ENCODE data around the gene PRPH2. TPM values are rescaled to one million over a fixed set of nuclear protein-coding genes. Genes with fewer than 3 reads are reported as not detected.

PRPH2 gene
- total and polyA plus RNA-seq, 8 donors: 0.34 to 2.2 (median 1.3) TPM

DNA sequence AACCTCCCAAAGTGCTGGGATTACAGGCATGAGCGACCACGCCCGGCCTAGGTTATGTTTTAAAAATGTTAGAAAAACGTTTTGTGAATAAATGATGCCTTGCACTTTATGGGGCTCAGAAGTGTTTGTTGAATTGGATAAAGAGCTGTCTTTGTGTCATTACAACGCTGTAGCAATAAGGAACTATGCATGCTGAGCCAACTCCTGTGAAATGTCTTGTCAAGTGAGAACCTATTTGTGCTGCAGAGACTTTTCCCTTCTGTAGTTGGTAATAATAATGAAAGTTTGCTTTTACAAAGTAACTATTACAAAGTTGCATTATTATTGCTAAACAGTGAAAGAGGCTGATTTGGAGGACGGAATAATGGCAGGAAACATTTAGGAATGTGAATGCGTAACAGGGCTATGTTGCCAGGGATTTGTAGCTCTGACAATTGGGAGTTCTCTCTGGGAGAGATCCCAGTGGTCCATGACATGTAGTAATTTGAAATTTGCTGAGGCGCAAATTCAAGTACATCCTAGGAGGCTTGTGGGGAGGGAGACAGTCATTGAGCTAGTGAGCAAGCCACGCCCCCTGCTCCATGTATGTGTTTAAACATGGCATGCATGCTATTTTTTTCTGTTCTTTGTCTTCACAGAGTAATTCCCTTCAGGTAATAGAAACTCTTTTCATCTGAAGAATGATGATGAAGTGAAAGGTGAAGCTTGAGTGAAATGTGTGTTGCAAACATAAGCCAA is 42.7 kb upstream of the PRPH2 start:
- intact Hi-C loops (cut with DNase I): no loop called here
- H3K4me3 ChIP-seq: no peak overlapping the region
- ATAC-seq (no peak), DNase-seq (no peak), FAIRE-seq (no peak)
- no peaks in the 10 kb centered on the region for H3K9me3 ChIP-seq
- no peaks in the 10 kb centered on the region for H3K36me3 ChIP-seq
- WGBS, 2 donors: 86 to 90% methylated on average over 9 of the region's 9 CpGs
- no peaks in the 10 kb centered on the region for H3K4me1 ChIP-seq
- H3K27ac ChIP-seq: no peak overlapping the region
- H3K27me3 ChIP-seq: no peaks in the 10 kb centered on the region
- TF ChIP-seq, protein P1, sequence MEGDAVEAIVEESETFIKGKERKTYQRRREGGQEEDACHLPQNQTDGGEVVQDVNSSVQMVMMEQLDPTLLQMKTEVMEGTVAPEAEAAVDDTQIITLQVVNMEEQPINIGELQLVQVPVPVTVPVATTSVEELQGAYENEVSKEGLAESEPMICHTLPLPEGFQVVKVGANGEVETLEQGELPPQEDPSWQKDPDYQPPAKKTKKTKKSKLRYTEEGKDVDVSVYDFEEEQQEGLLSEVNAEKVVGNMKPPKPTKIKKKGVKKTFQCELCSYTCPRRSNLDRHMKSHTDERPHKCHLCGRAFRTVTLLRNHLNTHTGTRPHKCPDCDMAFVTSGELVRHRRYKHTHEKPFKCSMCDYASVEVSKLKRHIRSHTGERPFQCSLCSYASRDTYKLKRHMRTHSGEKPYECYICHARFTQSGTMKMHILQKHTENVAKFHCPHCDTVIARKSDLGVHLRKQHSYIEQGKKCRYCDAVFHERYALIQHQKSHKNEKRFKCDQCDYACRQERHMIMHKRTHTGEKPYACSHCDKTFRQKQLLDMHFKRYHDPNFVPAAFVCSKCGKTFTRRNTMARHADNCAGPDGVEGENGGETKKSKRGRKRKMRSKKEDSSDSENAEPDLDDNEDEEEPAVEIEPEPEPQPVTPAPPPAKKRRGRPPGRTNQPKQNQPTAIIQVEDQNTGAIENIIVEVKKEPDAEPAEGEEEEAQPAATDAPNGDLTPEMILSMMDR (IDR thresholded peaks at IDR 0.05): no peak

DNA sequence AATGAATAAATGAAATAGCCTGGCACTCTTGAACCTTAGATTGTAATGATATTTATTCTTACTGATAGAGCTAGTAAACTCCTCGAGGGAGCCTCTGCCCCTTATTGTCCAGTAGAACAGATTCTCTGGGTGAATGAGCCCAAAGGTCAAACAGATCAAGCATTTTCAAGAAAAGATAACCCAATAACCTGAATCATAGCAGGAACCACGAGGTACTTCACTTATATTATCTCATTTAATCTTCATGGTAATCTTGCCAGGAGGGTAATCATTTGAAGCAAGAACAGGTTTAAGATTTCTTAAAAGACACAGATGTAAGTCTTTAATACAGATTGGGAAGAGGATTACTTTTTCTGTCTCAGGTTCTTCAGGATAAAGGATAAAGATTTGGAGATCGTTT is 40.6 kb upstream of the PRPH2 start:
- FAIRE-seq: no peak
- WGBS, 2 donors: 73 to 76% methylated on average over 3 of the region's 3 CpGs
- no peaks in the 10 kb centered on the region for H3K27me3 ChIP-seq
- no peak overlapping the region for H3K4me3 ChIP-seq
- DNase-seq: no peak
- no peak overlapping the region for H3K27ac ChIP-seq
- no peak for ATAC-seq
- no peaks in the 10 kb centered on the region for H3K9me3 ChIP-seq
- intact Hi-C loops (cut with DNase I): no loop called here
- no peaks in the 10 kb centered on the region for H3K36me3 ChIP-seq
- no peaks in the 10 kb centered on the region for H3K4me1 ChIP-seq
- TF ChIP-seq, protein P1 (IDR thresholded peaks at IDR 0.05): no peak

DNA sequence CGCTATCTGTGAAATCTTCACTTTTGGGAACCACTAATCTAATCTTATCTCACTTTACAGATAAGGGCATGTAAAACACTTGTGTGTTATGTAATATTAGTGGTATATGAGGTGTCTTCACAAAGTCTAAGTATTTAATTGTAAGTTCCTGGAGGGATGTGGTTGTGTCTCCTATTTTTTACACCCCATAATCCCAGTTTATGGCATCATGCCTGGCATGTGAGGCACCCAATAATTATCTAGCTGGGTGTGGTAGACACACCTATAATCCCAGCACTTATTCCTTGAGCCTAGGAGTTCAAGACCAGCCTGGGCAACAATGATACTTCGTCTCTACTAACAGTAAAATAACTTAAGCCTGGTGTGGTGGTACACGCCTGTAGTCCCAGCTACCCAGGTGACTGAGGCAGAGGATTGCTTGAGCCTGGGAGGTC is 40.0 kb upstream of the PRPH2 start:
- no peak overlapping the region for H3K27ac ChIP-seq
- no peak for FAIRE-seq
- DNase-seq: no peak
- H3K4me3 ChIP-seq: no peak overlapping the region
- TF ChIP-seq, protein P1 (IDR thresholded peaks at IDR 0.05): no peak
- H3K9me3 ChIP-seq: no peaks in the 10 kb centered on the region
- H3K27me3 ChIP-seq: no peaks in the 10 kb centered on the region
- intact Hi-C loops (cut with DNase I): no loop called here
- 89 to 92% methylated on average over 3 of the region's 3 CpGs for WGBS, 2 donors
- no peaks in the 10 kb centered on the region for H3K4me1 ChIP-seq
- no peaks in the 10 kb centered on the region for H3K36me3 ChIP-seq
- ATAC-seq: no peak

DNA sequence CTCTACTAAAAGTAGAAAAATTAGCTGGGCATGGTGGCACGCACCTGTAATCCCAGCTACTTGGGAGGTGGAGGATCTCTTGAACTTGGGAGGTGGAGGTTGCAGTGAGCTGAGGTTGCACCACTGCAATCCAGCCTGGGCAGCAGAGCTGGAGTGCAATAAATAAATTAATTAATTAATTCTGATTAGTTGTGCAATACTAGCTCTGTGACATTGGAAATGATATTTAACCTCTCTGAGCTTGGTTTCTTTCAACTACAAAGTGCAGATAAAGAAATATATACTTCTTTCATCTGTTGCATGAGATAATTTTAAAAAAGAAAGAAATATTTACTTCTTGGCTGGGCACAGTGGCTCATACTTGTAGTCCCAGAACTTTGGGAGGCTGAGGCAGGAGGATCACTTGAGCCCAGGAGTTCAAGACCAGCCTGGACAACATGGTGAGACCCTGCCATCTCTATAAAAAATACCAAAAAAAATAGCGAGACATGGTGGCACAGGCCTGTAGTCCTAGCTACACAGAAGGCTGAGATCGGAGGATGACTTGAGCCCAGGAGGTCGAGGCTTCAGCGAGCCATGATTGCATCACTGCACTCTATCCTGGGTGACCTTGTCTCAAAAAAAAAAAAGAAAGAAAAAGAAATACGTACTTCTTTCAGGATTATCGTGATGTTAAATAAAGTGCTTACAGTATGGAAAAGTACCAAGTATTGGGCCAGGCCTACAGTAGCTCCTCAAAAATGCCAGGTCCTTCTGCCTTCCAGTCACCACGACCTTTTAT is 39.1 kb upstream of the PRPH2 start:
- H3K4me3 ChIP-seq: no peak overlapping the region
- TF ChIP-seq, protein P1 (IDR thresholded peaks at IDR 0.05): no peak
- H3K27ac ChIP-seq: no peak overlapping the region
- DNase-seq (no peak), FAIRE-seq (no peak), ATAC-seq (no peak)
- H3K36me3 ChIP-seq: no peaks in the 10 kb centered on the region
- 82 to 87% methylated on average over 8 of the region's 8 CpGs for WGBS, 2 donors
- intact Hi-C loops (cut with DNase I): no loop called here
- no peaks in the 10 kb centered on the region for H3K27me3 ChIP-seq
- H3K4me1 ChIP-seq: no peaks in the 10 kb centered on the region
- no peaks in the 10 kb centered on the region for H3K9me3 ChIP-seq

Measured in pancreas (tissue), 10 donors.